NCI-H128 (cell line): ENCODE results near the gene ZFPM1.

Experiments
- DNase-seq: peaks from one replicate; lab custom pipeline; 2025; ENCODE audit not compliant: unreplicated experiment; lab: John Stamatoyannopoulos, UW

Gene ZFPM1

GRCh38 chr16:88524973-88525662 is 72.0 kb downstream of the ZFPM1 start:
- no peak for DNase-seq

- no peak for DNase-seq
These were observed 72.5 kb downstream of the ZFPM1 start for GRCh38 chr16:88525663-88525990.

GRCh38 chr16:88526008-88526905 is 73.2 kb downstream of the ZFPM1 start:
- no peak for DNase-seq

GRCh38 chr16:88526906-88527185 is 73.8 kb downstream of the ZFPM1 start:
- no peak for DNase-seq

- no peak for DNase-seq
These were observed 74.3 kb downstream of the ZFPM1 start for GRCh38 chr16:88527186-88527936.

GRCh38 chr16:88527937-88528743 is 75.1 kb downstream of the ZFPM1 start:
- DNase-seq, result no peak

GRCh38 chr16:88528902-88529318 is 75.8 kb downstream of the ZFPM1 start:
- DNase-seq, result no peak

GRCh38 chr16:88529596-88529995 is 76.5 kb downstream of the ZFPM1 start:
- DNase-seq, result no peak

- DNase-seq, result no peak
These were observed 77.2 kb downstream of the ZFPM1 start for GRCh38 chr16:88530051-88530857.

GRCh38 chr16:88530858-88531203 is 77.8 kb downstream of the ZFPM1 start:
- DNase-seq, result no peak

- no peak for DNase-seq
These were observed 78.3 kb downstream of the ZFPM1 start for GRCh38 chr16:88531346-88531745.

- DNase-seq, result no peak
These were observed 78.9 kb downstream of the ZFPM1 start for GRCh38 chr16:88531931-88532433.

- no peak for DNase-seq
These were observed 79.6 kb downstream of the ZFPM1 start for GRCh38 chr16:88532434-88533241.

- DNase-seq, result no peak
These were observed 80.4 kb downstream of the ZFPM1 start for GRCh38 chr16:88533381-88533917.

- DNase-seq, result peak; percentile 34
These were observed 81.0 kb downstream of the ZFPM1 start for GRCh38 chr16:88533932-88534637.

- no peak for DNase-seq
These were observed 81.6 kb downstream of the ZFPM1 start for GRCh38 chr16:88534638-88535190.

GRCh38 chr16:88535191-88535856 is 82.2 kb downstream of the ZFPM1 start:
- DNase-seq, result no peak

GRCh38 chr16:88535857-88536222 is 82.8 kb downstream of the ZFPM1 start:
- DNase-seq, result no peak
